ENCODE results near the gene ACTRT2. TPM values are rescaled to one million over a fixed set of nuclear protein-coding genes. Genes with fewer than 3 reads are reported as not detected.
A peak's percentile ranks its signal among the peaks of the same experiment; 100 is the strongest.

Gene ACTRT2
- total RNA-seq, 1 experiment from 2014 or later: not detected

- H3K9ac ChIP-seq (ENCODE audit: extremely low read depth, insufficient read length, low read length): no peak overlapping the region
- H3K27ac Mint-ChIP-seq: peak overlapping the region in 1 of 3 experiments; percentile 76; a peak in 1 of 7 replicates
- no peak overlapping the region for H3K18ac ChIP-seq (ENCODE audit: insufficient read length, low read depth, low read length)
- peaks cover 3% of the 10 kb centered on the region for H3K23me2 ChIP-seq (ENCODE audit: insufficient read length, low read depth, low read length, poor library complexity, severe bottlenecking)
- no peaks in the 10 kb centered on the region for H3K27me3 ChIP-seq (ENCODE audit: insufficient read depth, low read length)
- TF ChIP-seq CTCF (conservative IDR thresholded peaks at IDR 0.05): no peak
- H4K5ac ChIP-seq (ENCODE audit: insufficient read length, low read depth, low read length): no peak overlapping the region
- no peak overlapping the region for H2BK5ac ChIP-seq (ENCODE audit: insufficient read length, low read length)
- H2AFZ ChIP-seq (ENCODE audit: low read length): no peak overlapping the region
- H3K9me3 ChIP-seq (ENCODE audit: control insufficient read depth, low read depth, low read length): peaks cover 74% of the 10 kb centered on the region
- H3K4me1 ChIP-seq (ENCODE audit: insufficient read depth, low read length): no peaks in the 10 kb centered on the region
- no peak overlapping the region for H2BK12ac ChIP-seq (ENCODE audit: insufficient read length, low read depth, low read length)
- WGBS (ENCODE audit: extremely low coverage, insufficient read length, low lambda C conversion rate): no CpG with 5 or more reads among the region's 9 CpGs
- no peak overlapping the region for H2BK15ac ChIP-seq (ENCODE audit: low read depth, low read length)
- H3K79me1 ChIP-seq (ENCODE audit: insufficient read depth, low read depth, low read length, poor library complexity, severe bottlenecking): no peaks in the 10 kb centered on the region
- H3K4ac ChIP-seq (ENCODE audit: low read depth, low read length): no peak overlapping the region
- no peaks in the 10 kb centered on the region for H3K4me1 Mint-ChIP-seq
- H3K27me3 Mint-ChIP-seq (ENCODE audit: low read depth): peaks cover 8% of the 10 kb centered on the region
- no peak overlapping the region for H3K14ac ChIP-seq (ENCODE audit: insufficient read depth, low read length)
- no peak overlapping the region for H2BK20ac ChIP-seq (ENCODE audit: low read depth, low read length, poor library complexity, severe bottlenecking)
- no peak overlapping the region for H3K4me2 ChIP-seq (ENCODE audit: insufficient read depth, insufficient read length, low read length)
- no peak overlapping the region for H2BK120ac ChIP-seq (ENCODE audit: low read depth, low read length, poor library complexity, severe bottlenecking)
- H3T11ph ChIP-seq (ENCODE audit: low read length): no peak overlapping the region
- H2AK5ac ChIP-seq (ENCODE audit: insufficient read length, low read length): no peak overlapping the region
- H3K36me3 Mint-ChIP-seq (ENCODE audit: insufficient read depth in 1 of 3, low read depth in 3 of 3): peaks cover 0 to 23% (median 0%) of the 10 kb centered on the region in 3 experiments; a peak in 2 of 7 replicates
- no peak overlapping the region for H3K56ac ChIP-seq (ENCODE audit: insufficient read length, low read depth, low read length)
- no peak overlapping the region for H3K4me3 Mint-ChIP-seq
- DNase-seq: no peak
- H3K27ac ChIP-seq (ENCODE audit: insufficient read length, low read depth, low read length): no peak overlapping the region
- H3K79me2 ChIP-seq (ENCODE audit: insufficient read depth, low read length): no peaks in the 10 kb centered on the region
- H4K8ac ChIP-seq (replicated peaks; ENCODE audit: insufficient read length, low read depth, low read length): no peak overlapping the region
- no peak overlapping the region for H4K91ac ChIP-seq (ENCODE audit: insufficient read length, low read depth, low read length)
- H3K9me3 Mint-ChIP-seq: peaks cover 21 to 83% of the 10 kb centered on the region in 2 experiments
- no peak overlapping the region for H3K23ac ChIP-seq (ENCODE audit: insufficient read length, low read depth, low read length)
- H4K20me1 ChIP-seq (ENCODE audit: control insufficient read depth, insufficient read depth, insufficient read length): no peaks in the 10 kb centered on the region
These were observed 22.7 kb upstream of the ACTRT2 start for GRCh38 chr1:2998503-2999100.
